ENCODE data around the gene KCNMA1. TPM values are rescaled to one million over a fixed set of nuclear protein-coding genes. Genes with fewer than 3 reads are reported as not detected.

Gene KCNMA1
- polyA plus RNA-seq, 1 donor from 2014 or later: 60.8 TPM

GRCh38 chr10:77448226-77448625 is 189.4 kb downstream of the KCNMA1 start:
- H3K27ac ChIP-seq (ENCODE audit: low read length): no peak overlapping the region
- H3K4me2 ChIP-seq (ENCODE audit: low read length): no peak overlapping the region
- no peaks in the 10 kb centered on the region for H3K27me3 ChIP-seq (ENCODE audit: insufficient read depth, low read depth, low read length)
- no peaks in the 10 kb centered on the region for H3K9me3 ChIP-seq (ENCODE audit: low read length)
- H3K36me3 ChIP-seq (ENCODE audit: insufficient read depth, low read length): no peaks in the 10 kb centered on the region
- H3F3A ChIP-seq (ENCODE audit: insufficient read depth, low read length, poor library complexity, severe bottlenecking): no peaks in the 10 kb centered on the region
- no peaks in the 10 kb centered on the region for H3K79me2 ChIP-seq (replicated peaks; ENCODE audit: insufficient read depth, low read length)
- no peak overlapping the region for H3K4me3 ChIP-seq (ENCODE audit: low read length)
- no peak for TF ChIP-seq REST (IDR thresholded peaks at IDR 0.05; ENCODE audit: borderline replicate concordance)
- no peak for TF ChIP-seq SMC3 (conservative IDR thresholded peaks at IDR 0.05; ENCODE audit: poor library complexity)
- no peak for TF ChIP-seq CTCF (IDR thresholded peaks at IDR 0.05; ENCODE audit: poor library complexity, severe bottlenecking)
- TF ChIP-seq MXI1 (conservative IDR thresholded peaks at IDR 0.05; ENCODE audit: poor library complexity, severe bottlenecking): no peak
- no peak for TF ChIP-seq POLR2AphosphoS5 (IDR thresholded peaks at IDR 0.05)
- TF ChIP-seq TAF1 (IDR thresholded peaks at IDR 0.05; ENCODE audit: low read depth): no peak
- no peak for TF ChIP-seq EP300 (conservative IDR thresholded peaks at IDR 0.05; ENCODE audit: poor library complexity, severe bottlenecking)
- no peak for TF ChIP-seq EZH2 (IDR thresholded peaks at IDR 0.05; ENCODE audit: borderline replicate concordance, insufficient read depth, low read length, poor library complexity, severe bottlenecking)
- no peak for TF ChIP-seq RAD21 (conservative IDR thresholded peaks at IDR 0.05)
- no peaks in the 10 kb centered on the region for H4K20me1 ChIP-seq (ENCODE audit: insufficient read depth)
- no peak overlapping the region for H3K9ac ChIP-seq (ENCODE audit: low read length)
- no peaks in the 10 kb centered on the region for H3K9me2 ChIP-seq (ENCODE audit: insufficient read depth, low read length)
- H2AFZ ChIP-seq (ENCODE audit: low read depth, low read length): no peak overlapping the region

GRCh38 chr10:77446700-77447099 is 190.9 kb downstream of the KCNMA1 start:
- Histone ChIP-seq H3K9ac (ENCODE audit: low read length) (no peak overlapping the region), H3K36me3 (ENCODE audit: insufficient read depth, low read length) (no peaks in the 10 kb centered on the region), H3K4me3 (ENCODE audit: low read length) (no peak overlapping the region), H3K4me2 (ENCODE audit: low read length) (no peak overlapping the region), H3F3A (ENCODE audit: insufficient read depth, low read length, poor library complexity, severe bottlenecking) (no peaks in the 10 kb centered on the region), H3K27me3 (ENCODE audit: insufficient read depth, low read depth, low read length) (no peaks in the 10 kb centered on the region), H3K79me2 (replicated peaks; ENCODE audit: insufficient read depth, low read length) (no peaks in the 10 kb centered on the region), H4K20me1 (ENCODE audit: insufficient read depth) (no peaks in the 10 kb centered on the region), H3K9me2 (ENCODE audit: insufficient read depth, low read length) (no peaks in the 10 kb centered on the region), H2AFZ (ENCODE audit: low read depth, low read length) (no peak overlapping the region), H3K27ac (ENCODE audit: low read length) (no peak overlapping the region), H3K9me3 (ENCODE audit: low read length) (no peaks in the 10 kb centered on the region)
- TF ChIP-seq RAD21 (conservative IDR thresholded peaks at IDR 0.05) (no peak), POLR2AphosphoS5 (IDR thresholded peaks at IDR 0.05) (no peak), MXI1 (conservative IDR thresholded peaks at IDR 0.05; ENCODE audit: poor library complexity, severe bottlenecking) (no peak), EP300 (conservative IDR thresholded peaks at IDR 0.05; ENCODE audit: poor library complexity, severe bottlenecking) (no peak), SMC3 (conservative IDR thresholded peaks at IDR 0.05; ENCODE audit: poor library complexity) (no peak), TAF1 (IDR thresholded peaks at IDR 0.05; ENCODE audit: low read depth) (no peak), EZH2 (IDR thresholded peaks at IDR 0.05; ENCODE audit: borderline replicate concordance, insufficient read depth, low read length, poor library complexity, severe bottlenecking) (no peak), REST (IDR thresholded peaks at IDR 0.05; ENCODE audit: borderline replicate concordance) (no peak), CTCF (IDR thresholded peaks at IDR 0.05; ENCODE audit: poor library complexity, severe bottlenecking) (no peak)

Measured in neural cell (in vitro differentiated cells).